GM12878 (cell line): ENCODE measurements around the gene ZMIZ1. TPM values are rescaled to one million over a fixed set of nuclear protein-coding genes. Genes with fewer than 3 reads are reported as not detected.

Experiments
- ATAC-seq: fragments of 200-7000 bp; cut with Tn5 transposase; 3 replicates; pipeline ENCODE4 v1.9.1; 2020; ENCODE audit warnings: mild to moderate bottlenecking, moderate library complexity
- BruUV-seq: library from RNA; stranded (reverse); fragments of 400-500 nt; replicated peaks from 2 replicates; lab custom pipeline; 2021; lab: Mats Ljungman, UMichigan
- CTCF ChIA-PET: fragments of 300-600 bp; sonication (Branson Sonifier 250); formaldehyde crosslinking; extraction: SDS; loops from one replicate; lab custom pipeline; 2021; ENCODE audit warnings: inconsistent platforms; lab: Yijun Ruan, JAX
- POLR2A ChIA-PET: fragments of 350-600 bp; formaldehyde crosslinking; extraction: SDS; loops from one replicate; lab custom pipeline; 2021; ENCODE audit warnings: inconsistent platforms; lab: Charles Lee
- RAD21 ChIA-PET: fragments of 300-600 bp; sonication (Branson Sonifier 250); formaldehyde crosslinking; loops from one replicate; lab custom pipeline; 2023; ENCODE audit warnings: antibody characterized with exemption; ENCODE audit not compliant: unreplicated experiment; lab: Charles Lee
- SMC1A ChIA-PET: fragments of 300-600 bp; sonication (Branson Sonifier 250); formaldehyde crosslinking; loops from one replicate; lab custom pipeline; 2023; ENCODE audit not compliant: unreplicated experiment, uncharacterized antibody; lab: Charles Lee
- DNase-seq: peaks from one replicate; pipeline ENCODE4 v3.0.0-alpha.2; 2011; ENCODE audit warnings: low read depth, low spot score
- FAIRE-seq: peaks from 3 replicates; lab custom pipeline; 2011; peaks lifted over from hg19 to GRCh38; lab: Jason Lieb, UNC
- H2AFZ ChIP-seq: 2 replicates; pipeline ENCODE4 v1.6.0; 2011; ENCODE audit warnings: low read depth, low read length, control low read depth; ENCODE audit not compliant: control insufficient read depth
- H3K27ac ChIP-seq: 2 replicates; pipeline ENCODE4 v1.5.1; 2011; ENCODE audit warnings: control low read depth; ENCODE audit not compliant: control insufficient read depth, insufficient read depth
- H3K27me3 ChIP-seq, 2 experiments: replicated peaks in 1 of 2; 2 replicates each; pipeline versions ENCODE4 v1.6.0 to v1.6.1; 2011; ENCODE audit warnings: low read length in 1 of 2; ENCODE audit not compliant: control insufficient read depth in 2 of 2, insufficient read depth in 2 of 2
- H3K36me3 ChIP-seq, 2 experiments: 2 replicates each; pipeline ENCODE4 v1.5.1; 2011; ENCODE audit warnings: low read length in 1 of 2; ENCODE audit not compliant: control insufficient read depth in 2 of 2, insufficient read depth in 2 of 2
- H3K4me1 ChIP-seq: 2 replicates; pipeline ENCODE4 v1.6.1; 2011; ENCODE audit warnings: mild to moderate bottlenecking, low read length, moderate library complexity, mixed read lengths; ENCODE audit not compliant: control insufficient read depth, insufficient read depth
- H3K4me2 ChIP-seq: 2 replicates; pipeline ENCODE4 v1.6.0; 2011; ENCODE audit warnings: control low read depth; ENCODE audit not compliant: control insufficient read depth, insufficient read depth
- H3K4me3 ChIP-seq: fragments of 200-600 bp; sonication (generic); 2 replicates; pipeline ENCODE4 v1.5.1; 2016
- H3K79me2 ChIP-seq: 2 replicates; pipeline ENCODE4 v1.6.0; 2011; ENCODE audit warnings: low read length; ENCODE audit not compliant: control insufficient read depth, insufficient read depth
- H3K9ac ChIP-seq: 2 replicates; pipeline ENCODE4 v1.8.0; 2011; ENCODE audit warnings: low read length, control low read depth, mixed read lengths; ENCODE audit not compliant: control insufficient read depth, insufficient read depth
- H3K9me3 ChIP-seq: replicated peaks from 3 replicates; pipeline ENCODE4 v1.5.1; 2011; ENCODE audit warnings: mild to moderate bottlenecking, low read length; ENCODE audit not compliant: control insufficient read depth, insufficient read depth
- H4K20me1 ChIP-seq: 2 replicates; pipeline ENCODE4 v1.6.0; 2011; ENCODE audit not compliant: control insufficient read depth, insufficient read depth
- BACH1 ChIP-seq: fragments of 450-650 bp; IDR thresholded peaks from 2 replicates; pipeline ENCODE4 v1.6.1; 2017; ENCODE audit warnings: mild to moderate bottlenecking, borderline replicate concordance
- CHD1 ChIP-seq: IDR thresholded peaks from 2 replicates; pipeline ENCODE4 v1.6.1; 2012; ENCODE audit warnings: low read depth, low read length, improper control_type of control experiment
- CREB1 ChIP-seq: IDR thresholded peaks from 2 replicates; pipeline ENCODE4 v1.6.1; 2012; ENCODE audit warnings: low read depth, mild to moderate bottlenecking, inconsistent platforms
- ETV6 ChIP-seq, 2 experiments: fragments of 450-650 bp in 1 of 2; IDR thresholded peaks in 1 of 2; conservative IDR thresholded peaks in 1 of 2; 2 replicates each; pipeline ENCODE4 v1.6.1; 2014; ENCODE audit warnings: antibody characterized with exemption in 1 of 2, borderline replicate concordance in 1 of 2, low read depth in 1 of 2, mild to moderate bottlenecking in 1 of 2, moderate library complexity in 1 of 2
- FOXK2 ChIP-seq: fragments of 450-650 bp; IDR thresholded peaks from 2 replicates; pipeline ENCODE4 v1.6.1; 2017; ENCODE audit warnings: mild to moderate bottlenecking, moderate library complexity
- IKZF1 ChIP-seq: fragments of 450-650 bp; conservative IDR thresholded peaks from 2 replicates; pipeline ENCODE4 v1.6.1; 2017; ENCODE audit warnings: antibody characterized with exemption, mild to moderate bottlenecking
- JUND ChIP-seq: IDR thresholded peaks from 2 replicates; pipeline ENCODE4 v1.6.1; 2012; ENCODE audit warnings: low read depth, mild to moderate bottlenecking, low read length, improper control_type of control experiment, moderate library complexity
- KLF5 ChIP-seq: fragments of 450-650 bp; IDR thresholded peaks from 2 replicates; pipeline ENCODE4 v1.6.1; 2014; ENCODE audit warnings: mild to moderate bottlenecking; ENCODE audit not compliant: partially characterized antibody
- MYC ChIP-seq: IDR thresholded peaks from 2 replicates; pipeline ENCODE4 v1.6.1; 2011; ENCODE audit warnings: mild to moderate bottlenecking, low read length, moderate library complexity, inconsistent platforms; ENCODE audit not compliant: insufficient read depth, insufficient replicate concordance, insufficient read length, severe bottlenecking
- NFIC ChIP-seq: IDR thresholded peaks from 2 replicates; pipeline ENCODE4 v1.6.1; 2012; ENCODE audit warnings: low read depth, mild to moderate bottlenecking, inconsistent platforms, low read length, moderate library complexity
- NR2C2 ChIP-seq: IDR thresholded peaks from 2 replicates; pipeline ENCODE4 v1.6.1; 2011; ENCODE audit warnings: borderline replicate concordance, low read depth; ENCODE audit not compliant: control insufficient read depth, insufficient read length
- SP1 ChIP-seq: IDR thresholded peaks from one replicate; pipeline ENCODE4 v1.6.1; 2011; ENCODE audit warnings: low read depth, low read length
- WGBS: methylation state at CpG from one replicate; pipeline ENCODE4 v1.1.6; 2016; ENCODE audit warnings: low lambda C conversion rate; ENCODE audit not compliant: insufficient replicate concordance, insufficient coverage; ENCODE audit errors: missing lambda C conversion rate; 5-methylcytosine and 5-hydroxymethylcytosine counted together
- in situ Hi-C: fragments of 300-500 bp; cut with MboI; formaldehyde crosslinking; loops from 9 replicates; pipeline ENCODE4 v1.14.3; 2018; ENCODE audit warnings: mixed read lengths
- intact Hi-C: fragments of 100-400 bp; cut with micrococcal nuclease; formaldehyde crosslinking; loops from one replicate; pipeline ENCODE4 v1.14.2; 2022; ENCODE audit not compliant: unreplicated experiment
- polyA plus RNA-seq, 11 experiments: library from polyadenylated mRNA; depleted of rRNA in 4 of 11; unstranded in 6 of 11; stranded (reverse) in 5 of 11; fragments of >200 nt; fragmentation: Nextera tagmentation in 4 of 11; fragmentation: Illumina TruSeq in 1 of 11; extraction: Ambion mirVana in 4 of 11; extraction: Trizol in 1 of 11; gene quantifications; 1 replicate in 1 of 11; 2 replicates in 10 of 11; pipeline versions ENCODE4 v1.2.1 to v1.2.3, GENCODE V29; 2011 to 2016; ENCODE audit warnings: inconsistent platforms in 2 of 11, missing spikeins in 2 of 11, low read depth in 1 of 11
- total RNA-seq, 4 experiments: library from RNA; depleted of rRNA in 3 of 4; stranded (reverse); fragments of >200 nt in 3 of 4; fragmentation: Illumina TruSeq in 1 of 4; extraction: Trizol in 1 of 4; gene quantifications; 2 replicates each; pipeline versions ENCODE4 v1.2.1 to v1.2.3, GENCODE V29; 2013 to 2021
- TF ChIP-seq, protein P1 (sequence below): IDR thresholded peaks from 2 replicates; pipeline ENCODE4 v1.6.1; 2012; ENCODE audit warnings: low read depth, low read length, improper control_type of control experiment
- TF ChIP-seq, protein P2 (sequence below): fragments of 450-650 bp; IDR thresholded peaks from 2 replicates; pipeline ENCODE4 v1.6.1; 2018; ENCODE audit warnings: mild to moderate bottlenecking, low read depth, moderate library complexity; ENCODE audit not compliant: partially characterized antibody

ZMIZ1 gene
- total and polyA plus RNA-seq, 10 of the 15 experiments (the other 5 are each of a cell fraction or from before 2014, with no cell fraction given), result 3.1 to 82.3 (median 14.9) TPM

DNA sequence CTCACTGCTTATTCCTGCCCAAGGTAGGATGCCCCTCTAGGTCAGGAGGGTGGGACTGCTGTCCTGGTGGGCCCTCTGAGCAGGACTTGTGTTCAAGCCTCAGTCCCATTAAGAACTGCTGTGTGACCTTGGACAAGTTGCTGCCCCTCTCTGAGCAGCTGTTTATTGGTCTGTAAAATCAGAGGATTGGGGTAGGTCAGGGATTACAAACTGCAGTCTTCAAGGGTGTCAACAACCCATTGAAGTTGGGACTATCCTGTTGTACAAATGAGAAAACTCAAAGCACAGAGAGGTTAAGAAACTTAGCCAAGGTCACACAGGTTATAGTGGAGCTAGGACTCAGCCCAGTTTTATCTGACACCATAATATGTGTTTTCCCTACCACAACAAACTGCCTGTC, 55.3 kb downstream of the ZMIZ1 start:
- no peak overlapping the region for H3K4me3 ChIP-seq
- no peaks in the 10 kb centered on the region for H4K20me1 ChIP-seq
- no peaks in the 10 kb centered on the region for H3K27me3 ChIP-seq
- in situ Hi-C loops, result no loop called here
- FAIRE-seq, result no peak
- no peaks in the 10 kb centered on the region for H3K36me3 ChIP-seq
- ATAC-seq, result no peak
- no peaks in the 10 kb centered on the region for H3K79me2 ChIP-seq
- ChIA-PET CTCF (no interaction called here), SMC1A (interaction anchor here (1.1 to 1.4 kb wide), 2 partner anchors 9 to 15 kb away, joined by 3 to 5 read pairs; no protein-coding TSS in a partner anchor), POLR2A (no interaction called here), RAD21 (no interaction called here)
- no peak overlapping the region for H3K9ac ChIP-seq
- intact Hi-C loops, result no loop called here
- BruUV-seq, result no TSS peak
- no peak for TF ChIP-seq NFIC
- no peak for TF ChIP-seq CHD1
- TF ChIP-seq, protein P1, sequence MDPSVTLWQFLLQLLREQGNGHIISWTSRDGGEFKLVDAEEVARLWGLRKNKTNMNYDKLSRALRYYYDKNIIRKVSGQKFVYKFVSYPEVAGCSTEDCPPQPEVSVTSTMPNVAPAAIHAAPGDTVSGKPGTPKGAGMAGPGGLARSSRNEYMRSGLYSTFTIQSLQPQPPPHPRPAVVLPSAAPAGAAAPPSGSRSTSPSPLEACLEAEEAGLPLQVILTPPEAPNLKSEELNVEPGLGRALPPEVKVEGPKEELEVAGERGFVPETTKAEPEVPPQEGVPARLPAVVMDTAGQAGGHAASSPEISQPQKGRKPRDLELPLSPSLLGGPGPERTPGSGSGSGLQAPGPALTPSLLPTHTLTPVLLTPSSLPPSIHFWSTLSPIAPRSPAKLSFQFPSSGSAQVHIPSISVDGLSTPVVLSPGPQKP, result no peak
- no peak for TF ChIP-seq IKZF1
- TF ChIP-seq MYC, result no peak
- TF ChIP-seq BACH1, result no peak
- no peak for TF ChIP-seq NR2C2
- H3K9me3 ChIP-seq, result no peaks in the 10 kb centered on the region
- H3K27ac ChIP-seq, result no peak overlapping the region
- H2AFZ ChIP-seq, result no peak overlapping the region
- H3K4me1 ChIP-seq, result no peaks in the 10 kb centered on the region
- no peak overlapping the region for H3K4me2 ChIP-seq
- no peak for DNase-seq

DNA sequence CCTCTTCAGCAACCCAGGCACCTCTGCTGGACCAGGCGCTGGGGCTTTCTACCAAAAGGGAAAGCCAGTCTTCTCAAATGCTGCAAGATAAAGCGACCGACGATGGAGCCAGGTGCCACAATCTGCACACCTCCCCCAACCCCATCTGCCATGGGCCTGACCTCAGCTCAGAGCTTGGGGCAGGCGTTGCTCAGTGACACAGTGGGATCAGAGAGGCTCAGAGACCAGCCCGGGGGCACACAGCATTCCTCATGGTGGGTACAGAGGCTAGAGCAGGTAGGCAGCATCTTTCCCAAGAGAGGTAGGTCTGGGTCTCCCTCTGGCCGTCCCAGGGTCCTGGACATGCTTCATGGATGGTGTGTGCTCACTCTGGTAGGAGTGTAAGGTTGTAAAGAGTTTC, 56.3 kb downstream of the ZMIZ1 start:
- no peak for FAIRE-seq
- H3K9ac ChIP-seq, result no peak overlapping the region
- H2AFZ ChIP-seq, result no peak overlapping the region
- H4K20me1 ChIP-seq, result no peaks in the 10 kb centered on the region
- intact Hi-C loops (no loop called here), in situ Hi-C loops (no loop called here)
- no peak overlapping the region for H3K4me2 ChIP-seq
- DNase-seq, result no peak
- ATAC-seq, result no peak
- ChIA-PET SMC1A (interaction anchor here (1.4 kb wide), 1 partner anchor 14 kb away, joined by 5 read pairs; no protein-coding TSS in a partner anchor), CTCF (no interaction called here), RAD21 (no interaction called here), POLR2A (no interaction called here)
- H3K4me1 ChIP-seq, result no peaks in the 10 kb centered on the region
- BruUV-seq, result no TSS peak
- no peaks in the 10 kb centered on the region for H3K79me2 ChIP-seq
- H3K27me3 ChIP-seq, result no peaks in the 10 kb centered on the region
- WGBS, result 52% methylated on average over 7 of the region's 7 CpGs
- no peaks in the 10 kb centered on the region for H3K36me3 ChIP-seq
- no peak overlapping the region for H3K4me3 ChIP-seq
- no peak overlapping the region for H3K27ac ChIP-seq
- H3K9me3 ChIP-seq, result no peaks in the 10 kb centered on the region
- TF ChIP-seq FOXK2 (no peak), ETV6 (conservative IDR thresholded peaks at IDR 0.05 in 1 of 2, IDR thresholded peaks at IDR 0.05 in 1 of 2; ENCODE audit: borderline replicate concordance in 1 of 2, low read depth in 1 of 2) (no peak), KLF5 (no peak), JUND (no peak), CREB1 (no peak), SP1 (no peak)
- TF ChIP-seq, protein P2, sequence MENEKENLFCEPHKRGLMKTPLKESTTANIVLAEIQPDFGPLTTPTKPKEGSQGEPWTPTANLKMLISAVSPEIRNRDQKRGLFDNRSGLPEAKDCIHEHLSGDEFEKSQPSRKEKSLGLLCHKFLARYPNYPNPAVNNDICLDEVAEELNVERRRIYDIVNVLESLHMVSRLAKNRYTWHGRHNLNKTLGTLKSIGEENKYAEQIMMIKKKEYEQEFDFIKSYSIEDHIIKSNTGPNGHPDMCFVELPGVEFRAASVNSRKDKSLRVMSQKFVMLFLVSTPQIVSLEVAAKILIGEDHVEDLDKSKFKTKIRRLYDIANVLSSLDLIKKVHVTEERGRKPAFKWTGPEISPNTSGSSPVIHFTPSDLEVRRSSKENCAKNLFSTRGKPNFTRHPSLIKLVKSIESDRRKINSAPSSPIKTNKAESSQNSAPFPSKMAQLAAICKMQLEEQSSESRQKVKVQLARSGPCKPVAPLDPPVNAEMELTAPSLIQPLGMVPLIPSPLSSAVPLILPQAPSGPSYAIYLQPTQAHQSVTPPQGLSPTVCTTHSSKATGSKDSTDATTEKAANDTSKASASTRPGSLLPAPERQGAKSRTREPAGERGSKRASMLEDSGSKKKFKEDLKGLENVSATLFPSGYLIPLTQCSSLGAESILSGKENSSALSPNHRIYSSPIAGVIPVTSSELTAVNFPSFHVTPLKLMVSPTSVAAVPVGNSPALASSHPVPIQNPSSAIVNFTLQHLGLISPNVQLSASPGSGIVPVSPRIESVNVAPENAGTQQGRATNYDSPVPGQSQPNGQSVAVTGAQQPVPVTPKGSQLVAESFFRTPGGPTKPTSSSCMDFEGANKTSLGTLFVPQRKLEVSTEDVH, result no peak
